Measurements from ENCODE around the gene WAC.

- TF ChIP-seq CTCF (IDR thresholded peaks at IDR 0.05) (no peak), POLR2AphosphoS5 (IDR thresholded peaks at IDR 0.05) (no peak), POLR2A (IDR thresholded peaks at IDR 0.05) (no peak), EP300 (IDR thresholded peaks at IDR 0.05) (no peak)
Measured at GRCh38 chr10:28489206-28489605, 43.7 kb upstream of the WAC start.
